HG02678 (cell line): Measurements from ENCODE around the gene BICRA.
"Not testable (repeated sequence)": the region's sequence is repeated elsewhere in the genome, so short reads cannot be mapped to it uniquely, and the experiment has no call there.

Experiments
- ATAC-seq: cut with Tn5 transposase; IDR thresholded peaks from one replicate; pipeline ENCODE4 v1.9.1; 2021; ENCODE audit warnings: mild to moderate bottlenecking, moderate library complexity; ENCODE audit not compliant: unreplicated experiment

Gene BICRA

GRCh38 chr19:47608969-47609905 lies at the start of gene BICRA:
Gene BICRA, plus strand, starts transcription at chr19:47609134. Its CDS starts 64,441 bp downstream, at chr19:47673575.
- peak; percentile 55 for ATAC-seq

DNA sequence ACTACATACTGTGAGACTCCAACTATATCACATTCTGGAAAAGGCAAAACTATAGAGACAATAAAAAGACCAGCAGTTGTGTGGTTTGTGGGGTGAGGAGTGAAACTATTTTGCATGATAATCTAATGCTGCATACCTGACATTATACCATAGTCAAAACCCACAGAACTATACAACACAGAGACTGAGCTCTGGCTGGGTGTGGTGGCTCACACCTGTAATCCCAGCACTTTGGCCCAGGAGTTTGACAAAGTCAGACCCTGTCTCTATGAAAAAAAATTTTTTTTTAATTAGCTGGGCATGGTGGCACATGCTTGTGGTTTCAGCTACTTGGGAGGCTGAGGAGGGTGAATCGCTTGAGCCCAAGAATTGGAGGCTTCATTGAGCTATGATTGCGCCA lies 47.9 kb upstream of the BICRA start:
- no peak for ATAC-seq

GRCh38 chr19:47561440-47562057 lies 47.4 kb upstream of the BICRA start:
- no peak for ATAC-seq

DNA sequence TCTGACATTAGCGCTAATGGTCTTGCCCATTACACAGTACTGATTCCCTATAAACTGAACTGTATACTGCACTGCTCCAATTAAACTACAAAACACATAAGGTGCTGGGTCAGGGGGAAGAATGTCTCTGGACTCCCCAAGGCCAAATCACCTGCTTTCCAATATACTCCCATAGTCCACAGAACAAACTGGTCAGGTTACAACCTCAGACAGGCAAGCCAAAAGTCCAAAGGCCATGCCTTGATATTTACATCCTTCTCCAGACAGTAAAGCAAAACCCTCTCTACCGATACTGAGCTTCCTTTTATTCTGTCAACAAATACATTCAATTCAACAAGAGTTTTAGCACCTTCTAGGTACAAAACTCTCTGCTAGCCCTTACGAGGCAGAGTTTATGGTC lies 44.9 kb upstream of the BICRA start:
- no peak for ATAC-seq

GRCh38 chr19:47569331-47569730 lies 39.6 kb upstream of the BICRA start:
- no peak for ATAC-seq

DNA sequence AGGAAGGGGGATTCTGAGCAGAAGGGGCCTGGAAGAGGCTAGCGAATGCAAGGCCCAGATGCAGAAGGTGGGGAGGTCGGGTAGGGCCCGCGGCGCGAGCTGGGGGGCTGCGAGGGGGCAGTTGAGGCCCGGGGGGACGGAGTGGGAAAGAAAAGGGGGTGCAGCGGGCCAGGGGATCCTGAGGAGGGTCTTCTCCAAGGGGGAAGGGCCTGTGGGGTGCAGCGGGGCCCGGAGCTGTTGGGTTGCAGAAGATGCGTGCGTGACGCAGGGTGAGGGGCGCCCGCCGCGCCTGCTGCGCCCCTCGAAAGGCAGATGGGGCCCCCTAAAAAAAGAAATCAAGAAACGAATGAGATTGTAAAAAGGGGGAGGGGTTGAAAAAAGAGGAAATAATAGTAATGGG lies 36.3 kb upstream of the BICRA start:
- ATAC-seq, result no peak

DNA sequence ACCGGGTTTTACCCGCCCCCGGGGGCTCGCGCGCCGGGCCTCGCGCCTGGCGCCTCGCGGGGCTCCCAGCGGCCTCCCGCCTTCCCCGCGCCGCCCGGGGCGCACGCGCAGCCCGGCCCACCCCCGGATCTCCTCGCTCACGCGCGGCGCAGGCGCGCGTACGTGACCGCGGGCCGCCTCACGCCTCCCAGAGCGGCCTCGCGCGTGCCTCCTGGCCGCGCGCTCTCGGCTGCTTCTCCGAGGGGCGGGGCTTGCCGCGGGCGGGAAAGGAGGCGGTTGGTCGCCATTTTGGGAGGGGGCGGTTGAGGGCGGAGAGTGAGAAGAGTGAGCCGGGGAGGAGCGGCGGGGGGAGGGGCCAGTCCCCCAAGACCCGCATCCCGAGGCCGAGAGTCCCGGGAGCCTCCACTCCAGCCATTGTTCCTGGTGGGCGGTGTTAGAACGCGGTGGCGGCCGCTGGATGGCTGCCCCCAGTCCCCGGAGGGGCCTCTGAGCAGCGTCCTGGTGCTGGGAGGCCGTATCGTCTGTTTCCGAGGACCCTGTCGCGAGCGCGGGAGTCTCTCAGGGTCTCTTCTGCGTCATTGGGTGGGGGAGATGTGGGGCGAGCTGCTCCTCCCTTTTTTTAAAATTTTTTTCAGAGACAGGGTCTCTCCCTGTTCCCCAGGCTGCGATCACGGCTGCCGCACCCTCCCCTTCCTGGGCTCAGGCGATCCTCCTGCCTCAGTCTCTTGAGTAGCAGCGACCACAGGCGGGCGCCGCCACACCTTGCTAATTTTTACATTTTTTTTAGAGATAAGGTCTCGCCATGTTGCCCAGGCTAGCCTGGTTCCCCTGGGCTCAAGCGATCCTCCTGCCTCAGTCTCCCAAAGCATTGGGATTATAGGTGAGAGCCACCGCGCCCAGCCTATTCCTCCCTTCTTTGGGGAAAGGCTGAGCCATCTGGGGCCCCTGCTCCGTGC lies 35.6 kb upstream of the BICRA start, which contains the start of gene ZNF541:
ZNF541 (minus strand) TSS at position 78 of the 956 bp plus-strand sequence. CDS start 17,292 bp downstream, outside the sequence.
- ATAC-seq, result no peak

DNA sequence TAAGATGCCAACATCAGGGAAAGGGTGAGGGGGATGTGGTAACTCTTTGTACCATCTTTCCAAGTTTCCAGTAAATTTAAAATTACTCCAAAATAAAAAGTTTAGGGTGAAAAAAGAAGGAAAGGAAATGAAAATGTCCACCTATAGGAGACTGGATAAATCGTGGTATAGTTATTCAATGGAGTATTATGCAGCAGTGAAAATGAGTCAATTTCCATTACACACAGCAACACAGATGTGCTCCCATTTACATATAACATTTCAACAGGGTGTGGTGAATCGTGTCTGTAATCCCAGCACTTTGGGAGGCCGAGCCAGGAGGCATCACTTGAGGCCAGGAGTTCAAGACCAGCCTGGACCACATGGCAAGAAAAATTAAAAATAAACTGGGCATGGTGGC lies 28.5 kb upstream of the BICRA start:
- ATAC-seq, result no peak

- ATAC-seq, result no peak
These were observed 27.2 kb upstream of the BICRA start for GRCh38 chr19:47581605-47582319.

DNA sequence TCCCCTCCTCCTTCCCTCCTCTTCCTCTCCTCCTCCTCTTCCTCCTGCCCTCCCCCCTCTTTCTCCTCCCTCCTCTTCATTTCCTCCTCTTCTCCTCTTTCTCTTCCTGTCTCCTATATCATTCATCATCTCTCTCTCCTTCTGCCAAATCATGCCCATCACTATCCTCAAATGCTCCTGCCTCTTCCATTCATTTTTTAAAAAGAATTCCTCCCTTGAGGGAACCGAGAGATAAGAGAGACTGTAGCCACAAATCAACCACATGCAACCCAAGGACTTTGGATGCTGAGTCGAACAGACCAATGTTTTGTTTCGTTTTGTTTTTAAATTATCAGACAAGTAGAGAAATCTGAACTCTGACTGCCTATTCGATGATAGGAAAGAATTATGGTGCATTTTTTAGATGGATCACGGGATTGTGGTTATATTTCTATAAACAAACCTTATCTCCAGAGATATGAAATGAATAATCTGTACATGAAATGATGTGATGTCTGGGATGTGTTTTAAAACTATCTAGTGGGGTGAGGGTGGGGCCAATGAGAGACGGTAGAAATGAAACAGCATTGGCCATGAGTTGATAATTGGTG lies 26.5 kb upstream of the BICRA start:
- ATAC-seq, result no peak

DNA sequence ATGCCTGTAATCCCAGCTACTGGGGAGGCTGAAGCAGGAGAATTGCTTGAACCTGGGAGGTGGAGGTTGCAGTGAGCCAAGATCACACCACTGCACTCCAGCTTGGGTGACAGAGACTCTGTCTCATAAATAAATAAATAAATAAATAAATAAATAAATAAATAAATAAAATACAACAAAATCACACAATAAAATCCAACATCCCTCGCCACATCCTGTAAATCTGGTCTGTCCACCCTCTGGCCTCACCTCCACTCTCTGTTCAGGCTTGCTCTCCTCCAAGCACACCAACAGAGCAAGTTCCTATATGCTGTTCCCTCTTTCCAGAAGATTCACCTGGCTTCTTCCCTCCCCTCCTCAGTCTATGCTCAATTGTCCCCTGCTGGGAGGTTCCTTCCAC lies 25.8 kb upstream of the BICRA start:
- not testable (repeated sequence) for ATAC-seq

- no peak for ATAC-seq
These were observed 21.6 kb upstream of the BICRA start for GRCh38 chr19:47587295-47587694.

- no peak for ATAC-seq
These were observed 19.1 kb upstream of the BICRA start for GRCh38 chr19:47589824-47590223.

DNA sequence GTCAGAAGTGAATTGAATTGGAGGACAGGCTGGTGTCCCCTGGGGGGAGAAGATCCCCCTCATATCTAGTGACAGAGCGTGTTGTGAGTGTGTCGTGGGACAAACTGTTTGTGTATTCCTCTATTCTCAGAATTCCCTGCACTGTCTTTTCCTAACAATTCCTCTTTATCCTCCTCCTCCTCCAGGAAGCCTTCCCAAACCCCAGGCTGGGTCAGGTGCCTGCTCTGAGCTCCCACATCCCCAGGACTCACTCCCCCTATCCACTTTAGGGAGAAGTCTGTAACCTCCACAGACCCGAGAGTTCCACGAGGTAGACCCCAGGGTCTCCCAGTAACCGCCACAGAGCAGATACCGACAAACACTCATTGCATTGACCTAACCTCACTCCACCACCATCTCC lies 15.1 kb upstream of the BICRA start:
- no peak for ATAC-seq

DNA sequence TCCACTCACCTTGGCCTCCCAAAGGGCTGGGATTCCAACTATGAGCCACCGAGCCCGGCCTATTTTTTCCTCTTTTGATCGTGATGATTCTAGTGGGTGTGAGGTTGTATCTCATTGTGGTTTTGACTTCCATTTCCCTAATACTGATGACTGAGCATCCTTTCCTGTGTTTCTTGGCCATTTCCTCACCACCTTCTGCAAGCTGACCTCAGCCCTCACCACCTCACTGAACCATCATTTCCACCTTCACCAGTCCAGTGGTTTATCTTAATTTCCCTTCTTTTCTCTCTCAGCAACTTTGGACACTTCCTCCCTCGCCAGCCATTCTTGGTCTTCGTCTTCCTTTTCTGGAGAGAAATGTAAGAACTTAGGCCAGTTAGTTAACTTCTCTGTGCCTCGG lies 13.0 kb upstream of the BICRA start:
- ATAC-seq, result no peak

GRCh38 chr19:47598407-47599349 lies 10.3 kb upstream of the BICRA start:
- ATAC-seq, result no peak

- ATAC-seq, result not testable (repeated sequence)
These were observed 9.2 kb upstream of the BICRA start for GRCh38 chr19:47599671-47600245.
